Fibroblast of pulmonary artery (primary cell): ENCODE results near the gene DOCK3.
"Not testable (repeated sequence)": the region's sequence is repeated elsewhere in the genome, so short reads cannot be mapped to it uniquely, and the experiment has no call there.

Experiments used
- DNase-seq: peaks from one replicate; pipeline ENCODE4 v3.0.0-alpha.2; 2010; ENCODE audit warnings: low read depth
- H3K4me3 ChIP-seq: replicated peaks from 2 replicates; pipeline ENCODE4 v1.5.1; 2011; ENCODE audit warnings: low read depth, mild to moderate bottlenecking, control low read depth, low read length, moderate library complexity
- TF ChIP-seq, protein P1 (sequence below): IDR thresholded peaks from 2 replicates; pipeline ENCODE4 v1.5.1; 2011; ENCODE audit warnings: mild to moderate bottlenecking, control low read depth, low read length, inconsistent platforms; ENCODE audit errors: missing control alignments

The DOCK3 gene

DNA sequence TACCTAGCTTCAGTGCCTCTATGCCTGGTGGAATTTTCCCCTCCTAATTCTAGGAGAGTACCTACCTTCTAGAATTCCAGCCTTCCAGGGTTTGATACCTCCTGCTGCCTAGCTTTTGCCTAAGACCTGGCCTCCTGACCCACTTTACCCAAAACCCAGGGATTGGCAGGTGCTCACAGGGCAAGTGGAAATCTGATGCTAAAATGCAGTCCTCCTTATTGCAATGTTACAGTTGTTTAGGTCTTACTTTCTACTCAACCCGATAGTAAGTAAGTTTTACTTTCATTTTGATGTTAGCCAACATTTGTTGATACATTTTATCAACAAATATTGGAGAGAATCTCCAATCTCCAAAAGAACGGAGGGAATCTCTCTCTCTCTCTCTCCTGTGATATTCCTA is 275.9 kb downstream of the DOCK3 start:
- H3K4me3 ChIP-seq: no peak overlapping the region
- no peak for DNase-seq

DNA sequence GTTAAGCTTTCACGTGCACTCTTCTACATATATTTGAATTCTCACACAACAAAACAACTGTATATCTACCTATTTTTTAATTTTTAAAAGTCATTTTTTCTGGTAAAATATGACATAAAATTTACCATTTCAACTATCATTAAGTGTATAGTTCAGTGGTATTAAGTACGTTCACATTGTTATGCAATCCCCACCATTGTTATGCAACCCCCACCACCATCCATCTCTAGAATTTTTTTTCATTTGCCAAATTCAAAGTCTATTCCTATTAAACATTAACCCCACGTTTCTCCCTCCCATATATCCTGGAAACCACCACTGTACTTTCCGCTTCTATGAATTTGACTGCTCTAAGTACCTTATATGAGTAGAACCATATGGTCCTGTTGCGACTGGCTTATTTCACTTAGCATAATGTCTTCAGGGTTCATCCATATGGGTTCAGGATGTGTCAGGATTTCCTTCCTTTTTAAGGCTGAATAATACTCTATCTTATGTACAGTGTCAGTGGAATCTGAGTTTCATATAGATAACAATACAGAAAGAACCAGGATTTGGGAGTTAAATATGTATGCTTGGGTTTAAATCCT is 279.2 kb downstream of the DOCK3 start:
- TF ChIP-seq, protein P1, sequence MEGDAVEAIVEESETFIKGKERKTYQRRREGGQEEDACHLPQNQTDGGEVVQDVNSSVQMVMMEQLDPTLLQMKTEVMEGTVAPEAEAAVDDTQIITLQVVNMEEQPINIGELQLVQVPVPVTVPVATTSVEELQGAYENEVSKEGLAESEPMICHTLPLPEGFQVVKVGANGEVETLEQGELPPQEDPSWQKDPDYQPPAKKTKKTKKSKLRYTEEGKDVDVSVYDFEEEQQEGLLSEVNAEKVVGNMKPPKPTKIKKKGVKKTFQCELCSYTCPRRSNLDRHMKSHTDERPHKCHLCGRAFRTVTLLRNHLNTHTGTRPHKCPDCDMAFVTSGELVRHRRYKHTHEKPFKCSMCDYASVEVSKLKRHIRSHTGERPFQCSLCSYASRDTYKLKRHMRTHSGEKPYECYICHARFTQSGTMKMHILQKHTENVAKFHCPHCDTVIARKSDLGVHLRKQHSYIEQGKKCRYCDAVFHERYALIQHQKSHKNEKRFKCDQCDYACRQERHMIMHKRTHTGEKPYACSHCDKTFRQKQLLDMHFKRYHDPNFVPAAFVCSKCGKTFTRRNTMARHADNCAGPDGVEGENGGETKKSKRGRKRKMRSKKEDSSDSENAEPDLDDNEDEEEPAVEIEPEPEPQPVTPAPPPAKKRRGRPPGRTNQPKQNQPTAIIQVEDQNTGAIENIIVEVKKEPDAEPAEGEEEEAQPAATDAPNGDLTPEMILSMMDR: no peak
- no peak overlapping the region for H3K4me3 ChIP-seq
- DNase-seq: no peak

More for the DNA sequence above, 275.9 kb downstream of the DOCK3 start:
- TF ChIP-seq, protein P1: no peak

DNA sequence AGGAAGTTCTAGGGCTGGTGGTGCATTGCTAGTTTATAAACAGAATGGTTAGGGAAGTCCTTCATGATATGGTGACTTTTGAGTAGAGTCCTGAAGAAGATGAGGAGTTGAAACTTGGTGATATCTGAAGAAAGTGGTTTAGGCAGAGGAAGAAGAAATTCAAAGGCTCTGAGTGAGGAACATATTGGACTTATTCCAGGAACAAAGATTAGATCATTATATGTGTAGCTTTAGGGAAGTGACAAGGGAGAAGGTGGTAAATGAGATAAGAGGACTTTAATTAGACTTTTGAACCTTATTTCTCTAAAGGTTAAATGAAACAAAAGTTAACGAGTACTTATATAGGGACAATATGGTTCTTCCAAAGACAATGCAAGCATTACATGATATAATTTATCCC is 286.7 kb downstream of the DOCK3 start:
- TF ChIP-seq, protein P1: no peak
- no peak for DNase-seq
- H3K4me3 ChIP-seq: no peak overlapping the region

- H3K4me3 ChIP-seq: no peak overlapping the region
- DNase-seq: peak; percentile 56
- TF ChIP-seq, protein P1: peak; percentile 88
Observed at GRCh38 chr3:50971487-50971924, 296.8 kb downstream of the DOCK3 start.

DNA sequence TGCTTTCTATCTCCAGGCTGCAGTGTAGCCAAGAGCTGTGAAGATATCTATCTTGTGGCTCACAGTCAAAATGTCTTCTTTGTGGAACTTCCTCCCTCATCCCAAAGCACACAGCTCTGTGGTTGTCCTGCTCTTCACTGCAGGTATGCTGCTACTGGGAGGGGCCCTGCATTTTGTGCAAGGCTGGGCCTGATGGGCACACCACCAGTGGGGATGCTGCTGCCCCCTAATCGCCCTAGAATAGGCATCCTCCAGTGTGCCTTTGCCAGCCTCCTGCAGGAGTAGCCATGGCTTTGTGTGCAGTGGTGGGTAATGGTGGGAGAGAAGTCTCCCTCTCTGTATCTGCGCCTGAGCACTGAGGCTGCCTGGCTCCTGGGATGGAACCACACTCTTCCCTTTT is 297.3 kb downstream of the DOCK3 start:
- DNase-seq: no peak
- H3K4me3 ChIP-seq: no peak overlapping the region
- TF ChIP-seq, protein P1: no peak

- DNase-seq, H3K4me3 ChIP-seq: not testable (repeated sequence)
Observed at GRCh38 chr3:50978586-50978985, 303.9 kb downstream of the DOCK3 start.

DNA sequence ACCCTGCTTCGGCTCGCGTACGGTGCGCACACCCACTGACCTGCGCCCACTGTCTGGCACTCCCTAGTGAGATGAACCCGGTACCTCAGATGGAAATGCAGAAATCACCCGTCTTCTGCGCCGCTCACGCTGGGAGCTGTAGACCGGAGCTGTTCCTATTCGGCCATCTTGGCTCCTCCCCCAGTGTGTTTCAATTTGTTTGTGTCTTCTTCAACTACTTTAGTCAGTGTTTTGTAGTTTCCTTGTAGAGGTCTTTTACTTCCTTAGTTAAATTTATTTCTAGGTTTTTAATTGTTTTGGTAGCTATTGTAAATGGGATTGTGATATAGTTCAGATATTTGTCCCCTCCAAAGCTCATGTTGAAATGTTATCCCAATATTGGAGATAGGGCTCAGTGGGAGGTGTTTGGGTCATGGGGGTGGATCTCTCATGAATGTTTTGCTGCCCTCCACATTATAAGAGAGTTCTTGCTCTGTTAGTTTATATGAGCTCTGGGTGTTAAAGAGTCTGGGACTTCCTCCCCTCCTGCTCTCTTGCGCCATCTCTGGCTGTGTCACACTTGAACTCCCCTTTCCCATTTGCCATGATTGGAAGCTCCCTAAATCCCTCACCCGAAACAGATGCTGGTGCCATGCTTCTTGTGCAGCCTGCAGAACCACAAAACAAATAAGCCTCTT is 304.4 kb downstream of the DOCK3 start:
- TF ChIP-seq, protein P1: no peak
- no peak overlapping the region for H3K4me3 ChIP-seq
- DNase-seq: no peak
